HepG2 (cell line): ENCODE measurements around the gene GSC. TPM values are rescaled to one million over a fixed set of nuclear protein-coding genes. Genes with fewer than 3 reads are reported as not detected.

Experiments
- ATAC-seq: fragments of 200-7000 bp; cut with Tn5 transposase; 3 replicates; pipeline ENCODE4 v1.9.1; 2020; ENCODE audit warnings: mild to moderate bottlenecking, moderate library complexity
- BruUV-seq: library from RNA; stranded (reverse); fragments of 400-500 nt; replicated peaks from 2 replicates; lab custom pipeline; 2021; lab: Mats Ljungman, UMichigan
- CTCF ChIA-PET: fragments of 300-600 bp; formaldehyde crosslinking; extraction: SDS; loops from one replicate; lab custom pipeline; 2021; ENCODE audit warnings: low total read pairs, inconsistent platforms, low intra/inter-chr PET ratio; lab: Yijun Ruan, JAX
- POLR2A ChIA-PET: fragments of 350-600 bp; sonication (Branson Sonifier 250); formaldehyde crosslinking; loops from one replicate; lab custom pipeline; 2020; ENCODE audit warnings: antibody characterized with exemption, inconsistent platforms; lab: Yijun Ruan, JAX
- DNase-seq: peaks from one replicate; pipeline ENCODE4 v3.0.0-alpha.2; 2015; ENCODE audit warnings: low spot score
- FAIRE-seq: peaks from 3 replicates; lab custom pipeline; 2011; peaks lifted over from hg19 to GRCh38; lab: Jason Lieb, UNC
- H2AFZ ChIP-seq: one replicate; pipeline ENCODE4 v1.6.1; 2011; ENCODE audit warnings: low read length, inconsistent platforms
- H3K27ac ChIP-seq: fragments of 300-600 bp; 3 replicates; pipeline ENCODE4 v1.8.0; 2011; ENCODE audit warnings: mixed run types, mild to moderate bottlenecking, mixed read lengths, low read length, inconsistent platforms; ENCODE audit not compliant: insufficient read depth; ENCODE audit errors: extremely low read length
- H3K27me3 ChIP-seq, 2 experiments: fragments of 200-600 bp in 1 of 2; 2 replicates in 1 of 2; 3 replicates in 1 of 2; pipeline versions ENCODE4 v1.6.0 to v1.8.0; 2011; ENCODE audit warnings: low read length in 2 of 2, mild to moderate bottlenecking in 2 of 2, moderate library complexity in 2 of 2, inconsistent platforms in 1 of 2; ENCODE audit not compliant: insufficient read depth in 2 of 2, control insufficient read depth in 1 of 2
- H3K36me3 ChIP-seq, 2 experiments: fragments of 200-600 bp in 1 of 2; replicated peaks in 1 of 2; 2 replicates in 1 of 2; 3 replicates in 1 of 2; pipeline versions ENCODE4 v1.5.1 to v1.8.0; 2011; ENCODE audit warnings: low read length in 2 of 2, inconsistent platforms in 1 of 2; ENCODE audit not compliant: insufficient read depth in 2 of 2, control insufficient read depth in 1 of 2
- H3K4me1 ChIP-seq: 2 replicates; pipeline ENCODE4 v1.5.1; 2012; ENCODE audit warnings: low read length, inconsistent platforms; ENCODE audit not compliant: insufficient read depth
- H3K4me2 ChIP-seq: 2 replicates; pipeline ENCODE4 v1.6.0; 2011; ENCODE audit warnings: low read depth, low read length, inconsistent platforms
- H3K4me3 ChIP-seq, 3 experiments: fragments of 200-600 bp in 1 of 3; sonication (generic), shearing (Covaris generic) in 1 of 3; replicated peaks in 1 of 3; 2 replicates each; pipeline ENCODE4 v1.5.1; 2011 to 2016; ENCODE audit warnings: low read length in 3 of 3, inconsistent platforms in 2 of 3, low read depth in 2 of 3, mild to moderate bottlenecking in 2 of 3, control low read depth in 1 of 3, mixed read lengths in 1 of 3; ENCODE audit not compliant: insufficient read depth in 1 of 3
- H3K79me2 ChIP-seq: one replicate; pipeline ENCODE4 v1.6.1; 2011; ENCODE audit warnings: low read length, inconsistent platforms; ENCODE audit not compliant: insufficient read depth
- H3K9ac ChIP-seq: 2 replicates; pipeline ENCODE4 v1.6.0; 2011; ENCODE audit warnings: mild to moderate bottlenecking, low read depth, low read length, inconsistent platforms; ENCODE audit not compliant: insufficient read depth
- H3K9me3 ChIP-seq: 2 replicates; pipeline ENCODE4 v1.5.1; 2012; ENCODE audit warnings: mild to moderate bottlenecking, low read length
- H4K20me1 ChIP-seq: 2 replicates; pipeline ENCODE4 v1.6.0; 2011; ENCODE audit warnings: inconsistent platforms, mild to moderate bottlenecking, low read length, moderate library complexity; ENCODE audit not compliant: insufficient read depth
- CENPX ChIP-seq: sonication (generic); formaldehyde crosslinking; IDR thresholded peaks from 2 replicates; pipeline ENCODE4 v1.9.0; 2021; ENCODE audit warnings: mild to moderate bottlenecking, missing genetic modification reagents, moderate library complexity
- DNMT3B ChIP-seq: conservative IDR thresholded peaks from 2 replicates; pipeline ENCODE4 v1.6.1; 2016; ENCODE audit warnings: missing biosample characterization, control low read depth
- KLF16 ChIP-seq, 2 experiments: sonication (generic) in 1 of 2; formaldehyde crosslinking in 1 of 2; IDR thresholded peaks; 2 replicates each; pipeline versions ENCODE4 v1.6.1 to v1.8.0; 2016 to 2023; ENCODE audit warnings: missing genetic modification reagents in 2 of 2, missing compliant biosample characterization in 1 of 2
- REL ChIP-seq: sonication (generic); formaldehyde crosslinking; conservative IDR thresholded peaks from 2 replicates; pipeline ENCODE4 v1.8.0; 2022; ENCODE audit warnings: mild to moderate bottlenecking, missing genetic modification reagents, moderate library complexity
- ZMAT3 ChIP-seq: sonication (generic); formaldehyde crosslinking; conservative IDR thresholded peaks from 2 replicates; pipeline ENCODE4 v1.7.0; 2021; ENCODE audit warnings: missing genetic modification reagents
- ZNF484 ChIP-seq: sonication (generic); formaldehyde crosslinking; IDR thresholded peaks from 2 replicates; pipeline ENCODE4 v1.5.1; 2020; ENCODE audit warnings: mild to moderate bottlenecking, low read depth, missing genetic modification reagents, borderline replicate concordance
- ZSCAN31 ChIP-seq: sonication (generic); formaldehyde crosslinking; IDR thresholded peaks from 2 replicates; pipeline ENCODE4 v1.5.0; 2020; ENCODE audit warnings: low read depth, mild to moderate bottlenecking, missing genetic modification reagents
- WGBS: methylation state at CpG from one replicate; pipeline ENCODE4 v1.1.6; 2017; ENCODE audit warnings: low lambda C conversion rate; 5-methylcytosine and 5-hydroxymethylcytosine counted together
- in situ Hi-C: cut with HindIII; loops from 2 replicates; pipeline ENCODE4 v1.10.0; 2017; ENCODE audit warnings: low pct_unique_long_range_greater_than_20kb; ENCODE audit not compliant: extremely low pct_ligation_motif_present
- intact Hi-C: fragments of 100-400 bp; cut with micrococcal nuclease; formaldehyde crosslinking; loops from one replicate; pipeline ENCODE4 v1.10.0; 2022; ENCODE audit not compliant: unreplicated experiment
- polyA plus RNA-seq, 8 experiments: library from polyadenylated mRNA; depleted of rRNA in 3 of 8; stranded (reverse) in 7 of 8; unstranded in 1 of 8; fragments of >200 nt; fragmentation: Illumina TruSeq in 4 of 8; extraction: Trizol in 4 of 8; gene quantifications; 2 replicates each; pipeline versions ENCODE4 v1.2.1 to v1.2.3, GENCODE V29; 2011 to 2016; ENCODE audit warnings: low read depth in 4 of 8, missing spikeins in 1 of 8, mixed read lengths in 1 of 8; ENCODE audit not compliant: insufficient read depth in 1 of 8
- total RNA-seq, 5 experiments: library from RNA; depleted of rRNA; stranded (reverse); fragments of >200 nt; fragmentation: Illumina TruSeq; extraction: Trizol; gene quantifications; 2 replicates each; pipeline ENCODE4 v1.2.3, GENCODE V29; 2016; ENCODE audit warnings: low read depth in 1 of 5
- TF ChIP-seq, protein P1 (sequence below): sonication (generic); formaldehyde crosslinking; conservative IDR thresholded peaks from 2 replicates; pipeline ENCODE4 v1.4.0; 2020; ENCODE audit warnings: missing genetic modification reagents
- TF ChIP-seq, protein P2 (sequence below): sonication (generic); formaldehyde crosslinking; IDR thresholded peaks from 2 replicates; pipeline ENCODE4 v1.8.0; 2022; ENCODE audit warnings: mild to moderate bottlenecking, missing genetic modification reagents
- TF ChIP-seq, protein P3 (sequence below): sonication (generic); formaldehyde crosslinking; IDR thresholded peaks from 2 replicates; pipeline ENCODE4 v1.5.0; 2020; ENCODE audit warnings: missing genetic modification reagents
- TF ChIP-seq, protein P4 (sequence below): sonication (generic); formaldehyde crosslinking; conservative IDR thresholded peaks from 2 replicates; pipeline ENCODE4 v1.8.0; 2022; ENCODE audit warnings: low read depth, missing genetic modification reagents
- TF ChIP-seq, protein P5 (sequence below): sonication (generic); formaldehyde crosslinking; IDR thresholded peaks from 2 replicates; pipeline ENCODE4 v1.8.1; 2023; ENCODE audit warnings: mild to moderate bottlenecking, missing genetic modification reagents, borderline replicate concordance
- TF ChIP-seq, protein P6 (sequence below): sonication (generic); formaldehyde crosslinking; IDR thresholded peaks from 2 replicates; pipeline ENCODE4 v1.4.0; 2020; ENCODE audit warnings: missing genetic modification reagents, mild to moderate bottlenecking, borderline replicate concordance

The GSC gene
- total and polyA plus RNA-seq, 2 of the 13 experiments (the other 11 are each of a cell fraction or from before 2014, with no cell fraction given), result not detected

DNA sequence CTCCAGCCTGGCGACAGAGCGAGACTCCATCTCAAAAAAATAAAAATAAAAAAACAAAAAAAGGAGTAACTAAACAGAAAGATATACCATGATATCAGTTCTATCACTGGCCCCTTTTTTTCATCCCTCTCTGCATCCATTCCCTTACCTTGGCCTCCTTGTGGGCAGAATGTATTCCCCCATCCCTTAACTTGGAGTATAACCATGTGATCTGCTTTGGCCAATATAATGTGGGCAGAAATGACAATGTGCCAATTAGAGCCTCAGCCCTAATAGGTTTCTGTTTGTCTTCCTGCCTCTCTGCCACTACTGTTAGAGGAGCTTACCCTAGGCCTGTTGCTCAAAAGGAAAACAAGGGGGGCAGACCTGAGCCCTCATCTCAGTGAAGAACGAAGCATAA lies 23.8 kb downstream of the GSC start (continued):
- TF ChIP-seq, protein P1, sequence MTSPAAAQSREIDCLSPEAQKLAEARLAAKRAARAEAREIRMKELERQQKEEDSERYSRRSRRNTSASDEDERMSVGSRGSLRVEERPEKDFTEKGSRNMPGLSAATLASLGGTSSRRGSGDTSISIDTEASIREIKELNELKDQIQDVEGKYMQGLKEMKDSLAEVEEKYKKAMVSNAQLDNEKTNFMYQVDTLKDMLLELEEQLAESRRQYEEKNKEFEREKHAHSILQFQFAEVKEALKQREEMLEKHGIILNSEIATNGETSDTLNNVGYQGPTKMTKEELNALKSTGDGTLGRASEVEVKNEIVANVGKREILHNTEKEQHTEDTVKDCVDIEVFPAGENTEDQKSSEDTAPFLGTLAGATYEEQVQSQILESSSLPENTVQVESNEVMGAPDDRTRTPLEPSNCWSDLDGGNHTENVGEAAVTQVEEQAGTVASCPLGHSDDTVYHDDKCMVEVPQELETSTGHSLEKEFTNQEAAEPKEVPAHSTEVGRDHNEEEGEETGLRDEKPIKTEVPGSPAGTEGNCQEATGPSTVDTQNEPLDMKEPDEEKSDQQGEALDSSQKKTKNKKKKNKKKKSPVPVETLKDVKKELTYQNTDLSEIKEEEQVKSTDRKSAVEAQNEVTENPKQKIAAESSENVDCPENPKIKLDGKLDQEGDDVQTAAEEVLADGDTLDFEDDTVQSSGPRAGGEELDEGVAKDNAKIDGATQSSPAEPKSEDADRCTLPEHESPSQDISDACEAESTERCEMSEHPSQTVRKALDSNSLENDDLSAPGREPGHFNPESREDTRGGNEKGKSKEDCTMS (CRISPR knock-in tag), result no peak
- TF ChIP-seq REL, result no peak
- no peak for TF ChIP-seq DNMT3B (CRISPR knock-in tag)
- TF ChIP-seq, protein P2, sequence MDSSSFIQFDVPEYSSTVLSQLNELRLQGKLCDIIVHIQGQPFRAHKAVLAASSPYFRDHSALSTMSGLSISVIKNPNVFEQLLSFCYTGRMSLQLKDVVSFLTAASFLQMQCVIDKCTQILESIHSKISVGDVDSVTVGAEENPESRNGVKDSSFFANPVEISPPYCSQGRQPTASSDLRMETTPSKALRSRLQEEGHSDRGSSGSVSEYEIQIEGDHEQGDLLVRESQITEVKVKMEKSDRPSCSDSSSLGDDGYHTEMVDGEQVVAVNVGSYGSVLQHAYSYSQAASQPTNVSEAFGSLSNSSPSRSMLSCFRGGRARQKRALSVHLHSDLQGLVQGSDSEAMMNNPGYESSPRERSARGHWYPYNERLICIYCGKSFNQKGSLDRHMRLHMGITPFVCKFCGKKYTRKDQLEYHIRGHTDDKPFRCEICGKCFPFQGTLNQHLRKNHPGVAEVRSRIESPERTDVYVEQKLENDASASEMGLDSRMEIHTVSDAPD, result no peak

DNA sequence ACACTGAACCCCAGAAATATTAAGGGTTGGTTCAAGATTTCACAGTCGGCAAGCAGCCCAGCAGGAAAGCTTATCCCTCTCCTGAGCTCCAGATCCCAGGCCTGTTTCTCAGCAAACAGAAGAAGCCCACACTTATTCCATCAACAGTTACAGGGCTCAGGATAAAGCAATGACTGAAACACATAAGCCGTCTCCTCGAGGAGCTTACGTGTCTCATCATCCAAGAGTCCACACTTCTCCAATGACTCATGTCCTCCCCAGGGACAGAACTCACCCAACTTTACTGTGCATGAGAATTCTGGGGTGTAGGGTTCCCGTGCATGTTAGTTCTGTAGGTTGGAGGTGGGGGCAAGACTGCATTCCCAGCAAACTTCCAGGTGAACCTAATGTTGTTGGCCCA lies 31.2 kb downstream of the GSC start:
- TF ChIP-seq CENPX (CRISPR knock-in tag) (no peak), ZSCAN31 (no peak), KLF16 (CRISPR knock-in tag; IDR thresholded peaks at IDR 0.05) (no peak), ZNF484 (CRISPR knock-in tag) (no peak), ZMAT3 (no peak)
- TF ChIP-seq, protein P3, sequence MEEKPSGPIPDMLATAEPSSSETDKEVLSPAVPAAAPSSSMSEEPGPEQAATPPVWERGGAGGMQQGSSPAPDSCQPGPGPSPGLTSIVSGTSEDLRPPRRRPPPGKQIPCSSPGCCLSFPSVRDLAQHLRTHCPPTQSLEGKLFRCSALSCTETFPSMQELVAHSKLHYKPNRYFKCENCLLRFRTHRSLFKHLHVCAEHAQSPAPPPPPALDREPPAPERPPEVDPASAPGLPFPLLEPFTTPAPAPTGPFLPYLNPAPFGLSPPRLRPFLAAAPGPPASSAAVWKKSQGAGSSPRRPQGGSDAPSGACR, result no peak
- TF ChIP-seq, protein P4, sequence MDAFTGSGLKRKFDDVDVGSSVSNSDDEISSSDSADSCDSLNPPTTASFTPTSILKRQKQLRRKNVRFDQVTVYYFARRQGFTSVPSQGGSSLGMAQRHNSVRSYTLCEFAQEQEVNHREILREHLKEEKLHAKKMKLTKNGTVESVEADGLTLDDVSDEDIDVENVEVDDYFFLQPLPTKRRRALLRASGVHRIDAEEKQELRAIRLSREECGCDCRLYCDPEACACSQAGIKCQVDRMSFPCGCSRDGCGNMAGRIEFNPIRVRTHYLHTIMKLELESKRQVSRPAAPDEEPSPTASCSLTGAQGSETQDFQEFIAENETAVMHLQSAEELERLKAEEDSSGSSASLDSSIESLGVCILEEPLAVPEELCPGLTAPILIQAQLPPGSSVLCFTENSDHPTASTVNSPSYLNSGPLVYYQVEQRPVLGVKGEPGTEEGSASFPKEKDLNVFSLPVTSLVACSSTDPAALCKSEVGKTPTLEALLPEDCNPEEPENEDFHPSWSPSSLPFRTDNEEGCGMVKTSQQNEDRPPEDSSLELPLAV (CRISPR knock-in tag), result no peak
- TF ChIP-seq, protein P5, sequence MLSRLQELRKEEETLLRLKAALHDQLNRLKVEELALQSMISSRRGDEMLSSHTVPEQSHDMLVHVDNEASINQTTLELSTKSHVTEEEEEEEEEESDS (CRISPR knock-in tag), result no peak
- TF ChIP-seq, protein P6, sequence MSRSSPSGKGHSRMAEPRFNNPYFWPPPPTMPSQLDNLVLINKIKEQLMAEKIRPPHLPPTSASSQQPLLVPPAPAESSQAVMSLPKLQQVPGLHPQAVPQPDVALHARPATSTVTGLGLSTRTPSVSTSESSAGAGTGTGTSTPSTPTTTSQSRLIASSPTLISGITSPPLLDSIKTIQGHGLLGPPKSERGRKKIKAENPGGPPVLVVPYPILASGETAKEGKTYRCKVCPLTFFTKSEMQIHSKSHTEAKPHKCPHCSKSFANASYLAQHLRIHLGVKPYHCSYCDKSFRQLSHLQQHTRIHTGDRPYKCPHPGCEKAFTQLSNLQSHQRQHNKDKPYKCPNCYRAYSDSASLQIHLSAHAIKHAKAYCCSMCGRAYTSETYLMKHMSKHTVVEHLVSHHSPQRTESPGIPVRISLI, result no peak
- Histone ChIP-seq H3K4me1 (no peaks in the 10 kb centered on the region), H3K79me2 (no peaks in the 10 kb centered on the region), H3K4me3 (no peak overlapping the region), H2AFZ (no peak overlapping the region), H3K27me3 (no peaks in the 10 kb centered on the region; a peak in 1 of 5 replicates), H3K9ac (no peak overlapping the region), H3K4me2 (no peak overlapping the region), H4K20me1 (no peaks in the 10 kb centered on the region), H3K36me3 (no peaks in the 10 kb centered on the region), H3K27ac (no peak overlapping the region), H3K9me3 (no peaks in the 10 kb centered on the region)
- FAIRE-seq, result no peak
- no peak for ATAC-seq
- DNase-seq, result no peak
- ChIA-PET POLR2A (no interaction called here), CTCF (no interaction called here)
- WGBS, result 61% methylated on average over 4 of the region's 5 CpGs
- intact Hi-C loops, result no loop called here
- no TSS peak for BruUV-seq
- in situ Hi-C loops, result no loop called here
